ENCODE data around the gene CADM2. TPM values are rescaled to one million over a fixed set of nuclear protein-coding genes. Genes with fewer than 3 reads are reported as not detected.

The CADM2 gene
- total RNA-seq, 4 donors from 2014 or later: 0.13 to 4.3 (median 4.1) TPM

DNA sequence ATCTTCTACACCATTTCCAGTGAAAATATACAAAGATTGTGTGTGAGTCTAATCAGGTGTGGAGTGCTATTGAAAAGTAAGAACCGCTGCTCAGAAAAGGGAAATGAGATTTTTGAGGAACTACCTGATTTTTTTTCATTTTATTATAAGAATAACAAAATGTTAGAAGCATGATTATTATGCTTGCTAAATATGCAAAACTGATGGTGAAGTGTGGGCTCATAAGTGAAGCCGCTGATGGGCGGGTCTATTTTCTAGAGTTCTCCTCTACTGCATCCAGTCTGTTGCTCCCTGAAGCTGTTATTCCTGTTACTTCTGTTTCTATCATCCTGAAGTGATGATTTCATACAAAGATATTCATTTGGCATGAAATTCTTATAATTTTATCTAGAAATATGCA, 612.0 kb downstream of the CADM2 start:
- no peaks in the 10 kb centered on the region for H3K27me3 ChIP-seq
- no peak for DNase-seq
- H3K9me3 ChIP-seq: no peaks in the 10 kb centered on the region
- no peaks in the 10 kb centered on the region for H3K36me3 ChIP-seq
- no peaks in the 10 kb centered on the region for H3K4me1 ChIP-seq
- 87 to 88% methylated on average over 3 of the region's 3 CpGs for WGBS, 2 donors
- TF ChIP-seq POLR2A (IDR thresholded peaks at IDR 0.05): no peak
- TF ChIP-seq, protein P1, sequence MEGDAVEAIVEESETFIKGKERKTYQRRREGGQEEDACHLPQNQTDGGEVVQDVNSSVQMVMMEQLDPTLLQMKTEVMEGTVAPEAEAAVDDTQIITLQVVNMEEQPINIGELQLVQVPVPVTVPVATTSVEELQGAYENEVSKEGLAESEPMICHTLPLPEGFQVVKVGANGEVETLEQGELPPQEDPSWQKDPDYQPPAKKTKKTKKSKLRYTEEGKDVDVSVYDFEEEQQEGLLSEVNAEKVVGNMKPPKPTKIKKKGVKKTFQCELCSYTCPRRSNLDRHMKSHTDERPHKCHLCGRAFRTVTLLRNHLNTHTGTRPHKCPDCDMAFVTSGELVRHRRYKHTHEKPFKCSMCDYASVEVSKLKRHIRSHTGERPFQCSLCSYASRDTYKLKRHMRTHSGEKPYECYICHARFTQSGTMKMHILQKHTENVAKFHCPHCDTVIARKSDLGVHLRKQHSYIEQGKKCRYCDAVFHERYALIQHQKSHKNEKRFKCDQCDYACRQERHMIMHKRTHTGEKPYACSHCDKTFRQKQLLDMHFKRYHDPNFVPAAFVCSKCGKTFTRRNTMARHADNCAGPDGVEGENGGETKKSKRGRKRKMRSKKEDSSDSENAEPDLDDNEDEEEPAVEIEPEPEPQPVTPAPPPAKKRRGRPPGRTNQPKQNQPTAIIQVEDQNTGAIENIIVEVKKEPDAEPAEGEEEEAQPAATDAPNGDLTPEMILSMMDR (IDR thresholded peaks at IDR 0.05): no peak
- no peak overlapping the region for H3K27ac ChIP-seq
- no peak overlapping the region for H3K4me3 ChIP-seq (replicated peaks in 1 of 3)
- intact Hi-C loops (cut with DNase I): no loop called here

DNA sequence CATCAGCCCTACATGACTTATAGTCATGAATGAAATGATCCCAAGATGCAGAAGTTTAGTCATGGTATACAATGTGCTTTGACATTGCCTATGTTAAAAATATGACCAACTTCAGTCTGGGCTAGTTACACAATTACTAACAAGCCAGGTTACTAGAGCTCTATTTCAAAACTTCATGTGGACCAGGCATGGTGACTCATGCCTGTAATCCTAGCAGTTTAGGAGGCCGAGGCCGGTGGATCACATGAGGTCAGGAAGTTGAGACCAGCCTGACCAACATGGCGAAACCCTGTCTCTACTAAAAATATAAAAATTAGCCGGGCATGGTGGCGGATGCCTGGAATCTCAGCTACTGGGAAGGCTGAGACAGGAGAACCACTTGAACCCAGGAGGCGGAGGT, 613.0 kb downstream of the CADM2 start:
- Histone ChIP-seq H3K27me3 (no peaks in the 10 kb centered on the region), H3K36me3 (no peaks in the 10 kb centered on the region)
- intact Hi-C loops (cut with DNase I): no loop called here

DNA sequence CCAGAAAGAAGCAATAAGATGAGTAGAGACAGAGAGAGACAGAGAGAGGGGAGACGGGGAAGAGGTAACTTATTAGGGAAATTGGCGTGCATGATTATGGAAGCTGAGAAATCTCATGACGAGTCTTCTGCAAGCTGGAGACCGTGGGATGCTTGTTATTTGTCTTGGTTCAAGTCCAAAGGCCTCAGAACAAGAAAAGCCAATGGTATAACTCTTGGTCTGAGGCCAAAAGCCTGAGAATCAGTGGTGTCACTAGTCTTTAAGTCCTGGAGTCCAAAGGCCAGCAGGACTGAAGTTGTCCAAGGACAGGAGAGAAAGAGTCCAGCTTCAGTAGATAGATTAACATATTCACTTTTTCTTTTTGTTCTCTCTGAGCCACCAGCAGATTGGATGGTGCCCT, 613.6 kb downstream of the CADM2 start:
- no peak for DNase-seq
- Histone ChIP-seq H3K36me3 (no peaks in the 10 kb centered on the region), H3K9me3 (no peaks in the 10 kb centered on the region), H3K27me3 (no peaks in the 10 kb centered on the region), H3K27ac (no peak overlapping the region), H3K4me1 (no peaks in the 10 kb centered on the region), H3K4me3 (replicated peaks in 1 of 3) (no peak overlapping the region)
- intact Hi-C loops (cut with DNase I): no loop called here
- no peak for TF ChIP-seq POLR2A (IDR thresholded peaks at IDR 0.05)
- TF ChIP-seq, protein P1 (IDR thresholded peaks at IDR 0.05): no peak
- 61 to 71% methylated on average over 4 of the region's 4 CpGs for WGBS, 2 donors

More for the DNA sequence above, 613.0 kb downstream of the CADM2 start:
- TF ChIP-seq, protein P1 (IDR thresholded peaks at IDR 0.05): no peak
- Histone ChIP-seq H3K27ac (no peak overlapping the region), H3K4me1 (no peaks in the 10 kb centered on the region), H3K4me3 (replicated peaks in 1 of 3) (no peak overlapping the region), H3K9me3 (no peaks in the 10 kb centered on the region)
- DNase-seq: no peak
- 92 to 98% methylated on average over 6 of the region's 6 CpGs for WGBS, 2 donors

DNA sequence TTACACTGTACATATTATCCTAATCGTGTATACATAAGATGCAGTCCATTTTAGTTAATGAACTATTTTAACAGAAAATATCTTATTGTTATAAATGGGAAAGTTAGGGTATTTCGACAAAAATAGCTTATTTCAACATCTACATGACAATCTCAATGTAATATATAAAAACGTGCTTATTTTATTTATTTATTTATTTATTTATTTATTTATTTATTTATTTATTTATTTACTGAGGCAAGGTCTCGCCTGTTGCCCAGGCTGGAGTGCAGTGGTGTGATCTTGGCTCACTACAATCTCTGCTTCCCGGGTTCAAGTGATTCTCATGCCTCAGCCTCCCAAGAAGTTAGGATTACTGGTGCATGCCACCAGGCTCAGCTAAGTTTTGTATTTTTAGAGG, 614.2 kb downstream of the CADM2 start:
- H3K4me3 ChIP-seq (replicated peaks in 1 of 3): no peak overlapping the region
- H3K36me3 ChIP-seq: no peaks in the 10 kb centered on the region
- WGBS, 2 donors: 80 to 85% methylated on average over 5 of the region's 5 CpGs
- H3K9me3 ChIP-seq: no peaks in the 10 kb centered on the region
- no peaks in the 10 kb centered on the region for H3K27me3 ChIP-seq
- no peak for TF ChIP-seq POLR2A (IDR thresholded peaks at IDR 0.05)
- TF ChIP-seq, protein P1 (IDR thresholded peaks at IDR 0.05): no peak
- H3K4me1 ChIP-seq: no peaks in the 10 kb centered on the region
- DNase-seq: no peak
- H3K27ac ChIP-seq: no peak overlapping the region
- intact Hi-C loops (cut with DNase I): no loop called here

DNA sequence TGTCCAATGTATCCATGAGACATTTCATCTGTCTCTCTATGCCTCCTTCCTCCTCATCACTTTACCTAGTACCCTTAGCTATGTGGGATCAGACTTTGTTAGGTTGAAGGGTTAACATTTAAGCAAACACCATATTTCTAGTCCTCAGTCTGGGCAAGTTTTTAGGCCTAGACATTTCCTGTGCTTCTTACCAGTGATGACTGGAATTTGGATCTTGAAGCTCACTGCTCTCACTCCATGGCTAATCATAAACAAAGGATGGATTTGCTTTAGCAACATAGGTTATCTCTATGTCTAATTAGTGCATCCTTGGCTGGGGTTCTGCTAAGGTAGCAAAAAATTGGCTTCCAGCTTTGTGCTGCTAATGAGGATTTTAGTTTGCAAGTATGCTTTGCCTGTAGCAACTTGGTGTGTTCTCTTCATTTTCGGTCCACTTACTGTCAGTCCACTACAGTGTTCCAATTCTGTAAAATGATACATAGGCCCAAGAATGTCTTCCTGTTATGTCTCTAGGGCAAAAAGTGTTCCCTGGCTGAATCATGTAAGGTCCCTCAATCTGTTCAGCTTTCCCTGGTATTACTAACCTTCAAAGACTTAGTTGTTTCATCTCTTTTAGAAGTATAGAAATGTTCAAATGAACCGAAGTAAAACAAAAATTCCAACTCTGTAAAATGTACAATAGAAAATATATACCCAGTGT, 615.4 kb downstream of the CADM2 start:
- intact Hi-C loops (cut with DNase I): no loop called here
- Histone ChIP-seq H3K36me3 (no peaks in the 10 kb centered on the region), H3K4me3 (replicated peaks in 1 of 3) (no peak overlapping the region), H3K27ac (no peak overlapping the region), H3K9me3 (no peaks in the 10 kb centered on the region), H3K4me1 (no peaks in the 10 kb centered on the region), H3K27me3 (no peaks in the 10 kb centered on the region)
- WGBS, 2 donors: 83 to 86% methylated on average over 2 of the region's 2 CpGs
- DNase-seq: no peak
- TF ChIP-seq, protein P1 (IDR thresholded peaks at IDR 0.05): no peak
- no peak for TF ChIP-seq POLR2A (IDR thresholded peaks at IDR 0.05)

Data from thyroid gland (tissue), 4 donors.